HG02678 (cell line): ENCODE results near the gene MS4A6A.
"Not testable (repeated sequence)": the region's sequence is repeated elsewhere in the genome, so short reads cannot be mapped to it uniquely, and the experiment has no call there.

ENCODE experiments used
- ATAC-seq: cut with Tn5 transposase; IDR thresholded peaks from one replicate; pipeline ENCODE4 v1.9.1; 2021; ENCODE audit warnings: mild to moderate bottlenecking, moderate library complexity; ENCODE audit not compliant: unreplicated experiment

Gene MS4A6A

GRCh38 chr11:60182541-60183330 lies at the start of gene MS4A6A:
MS4A6A (minus strand) TSS chr11:60183083; CDS start chr11:60181727, 1,356 bp downstream.
- ATAC-seq: no peak

- ATAC-seq: no peak
Observed at GRCh38 chr11:60230681-60231080, 47.8 kb upstream of the MS4A6A start.

- no peak for ATAC-seq
Observed at GRCh38 chr11:60222141-60222540, 39.3 kb upstream of the MS4A6A start.

GRCh38 chr11:60221692-60222091 lies 38.8 kb upstream of the MS4A6A start:
- no peak for ATAC-seq

- ATAC-seq: no peak
Observed at GRCh38 chr11:60221181-60221580, 38.3 kb upstream of the MS4A6A start.

- ATAC-seq: no peak
Observed at GRCh38 chr11:60214386-60214785, 31.5 kb upstream of the MS4A6A start.

- no peak for ATAC-seq
Observed at GRCh38 chr11:60211206-60211605, 28.3 kb upstream of the MS4A6A start.

GRCh38 chr11:60209977-60210376 lies 27.1 kb upstream of the MS4A6A start:
- ATAC-seq: no peak

- no peak for ATAC-seq
Observed at GRCh38 chr11:60208951-60209350, 26.1 kb upstream of the MS4A6A start.

GRCh38 chr11:60208146-60208895 lies 25.4 kb upstream of the MS4A6A start:
- ATAC-seq: no peak

- no peak for ATAC-seq
Observed at GRCh38 chr11:60206616-60207015, 23.7 kb upstream of the MS4A6A start.

- ATAC-seq: no peak
Observed at GRCh38 chr11:60204922-60205321, 22.0 kb upstream of the MS4A6A start.

GRCh38 chr11:60201334-60201733 lies 18.5 kb upstream of the MS4A6A start:
- ATAC-seq: not testable (repeated sequence)

- ATAC-seq: no peak
Observed at GRCh38 chr11:60197442-60197841, 14.6 kb upstream of the MS4A6A start.

- ATAC-seq: peak; percentile 65
Observed at GRCh38 chr11:60195923-60196368, 13.1 kb upstream of the MS4A6A start.

GRCh38 chr11:60194511-60194910 lies 11.6 kb upstream of the MS4A6A start:
- ATAC-seq: no peak

- ATAC-seq: peak; percentile 76
Observed at GRCh38 chr11:60193687-60194433, 11.0 kb upstream of the MS4A6A start.

GRCh38 chr11:60192564-60192963 lies 9.7 kb upstream of the MS4A6A start:
- not testable (repeated sequence) for ATAC-seq

- not testable (repeated sequence) for ATAC-seq
Observed at GRCh38 chr11:60188481-60188880, 5.6 kb upstream of the MS4A6A start.

GRCh38 chr11:60186128-60186527 lies 3.2 kb upstream of the MS4A6A start:
- not testable (repeated sequence) for ATAC-seq

- not testable (repeated sequence) for ATAC-seq
Observed at GRCh38 chr11:60185512-60185827, 2.6 kb upstream of the MS4A6A start.
